T-helper 1 cell treated with Interleukin-12 subunit alpha and Interleukin-12 subunit beta and Interleukin-4 antibody, amounts not matched to agents 30 μg/mL and 1 μg/mL, for 36 hours (primary cell): ENCODE data around the gene AHSG.

Experiments used
- H3K27ac Mint-ChIP-seq: one replicate; pipeline ENCODE4 v1.8.0; 2021; ENCODE audit warnings: mild to moderate bottlenecking, mixed read lengths
- H3K27me3 Mint-ChIP-seq: one replicate; pipeline ENCODE4 v1.8.0; 2021; ENCODE audit warnings: low read depth, mixed read lengths
- H3K36me3 Mint-ChIP-seq: one replicate; pipeline ENCODE4 v1.8.0; 2021; ENCODE audit warnings: low read depth, mixed read lengths
- H3K4me1 Mint-ChIP-seq: one replicate; pipeline ENCODE4 v1.8.0; 2021; ENCODE audit warnings: low read depth, mixed read lengths
- H3K4me3 Mint-ChIP-seq: one replicate; pipeline ENCODE4 v1.8.0; 2021; ENCODE audit warnings: mild to moderate bottlenecking, moderate library complexity, mixed read lengths
- H3K9me3 Mint-ChIP-seq: one replicate; pipeline ENCODE4 v1.8.0; 2021; ENCODE audit warnings: mixed read lengths

Gene AHSG

GRCh38 chr3:186664119-186664495 is 51.2 kb downstream of the AHSG start:
- peaks cover 3% of the 10 kb centered on the region for H3K4me1 Mint-ChIP-seq
- H3K27ac Mint-ChIP-seq = no peak overlapping the region
- H3K9me3 Mint-ChIP-seq = peaks cover 3% of the 10 kb centered on the region
- H3K4me3 Mint-ChIP-seq = no peak overlapping the region
- H3K27me3 Mint-ChIP-seq = peaks cover 21% of the 10 kb centered on the region
- peaks cover 1% of the 10 kb centered on the region for H3K36me3 Mint-ChIP-seq

- no peak overlapping the region for H3K27ac Mint-ChIP-seq
- H3K27me3 Mint-ChIP-seq = peaks cover 21% of the 10 kb centered on the region
- H3K36me3 Mint-ChIP-seq = peaks cover 1% of the 10 kb centered on the region
- peaks cover 7% of the 10 kb centered on the region for H3K4me1 Mint-ChIP-seq
- H3K4me3 Mint-ChIP-seq = no peak overlapping the region
- H3K9me3 Mint-ChIP-seq = peaks cover 7% of the 10 kb centered on the region
These were observed 51.6 kb downstream of the AHSG start for GRCh38 chr3:186664506-186664905.

GRCh38 chr3:186665625-186666188 is 52.8 kb downstream of the AHSG start, which contains the start of gene HRG:
Gene HRG, plus strand, starts transcription at chr3:186666014. Its CDS starts 18 bp downstream, at chr3:186666032.
- peaks cover 10% of the 10 kb centered on the region for H3K9me3 Mint-ChIP-seq
- no peak within 1 kb of the TSS for H3K4me3 Mint-ChIP-seq
- peaks cover 21% of the 10 kb centered on the region for H3K27me3 Mint-ChIP-seq
- peaks cover 1% of the 10 kb centered on the region for H3K36me3 Mint-ChIP-seq
- peaks cover 14% of the 10 kb centered on the region for H3K4me1 Mint-ChIP-seq
- H3K27ac Mint-ChIP-seq = no peak within 1 kb of the TSS

- peaks cover 25% of the 10 kb centered on the region for H3K27me3 Mint-ChIP-seq
- H3K4me3 Mint-ChIP-seq = no peak overlapping the region
- no peak overlapping the region for H3K27ac Mint-ChIP-seq
- peaks cover 10% of the 10 kb centered on the region for H3K9me3 Mint-ChIP-seq
- H3K4me1 Mint-ChIP-seq = peaks cover 16% of the 10 kb centered on the region
- H3K36me3 Mint-ChIP-seq = peaks cover 5% of the 10 kb centered on the region
These were observed 55.6 kb downstream of the AHSG start for GRCh38 chr3:186668426-186668825.

GRCh38 chr3:186669378-186670084 is 56.7 kb downstream of the AHSG start:
- H3K36me3 Mint-ChIP-seq = peaks cover 5% of the 10 kb centered on the region
- peaks cover 23% of the 10 kb centered on the region for H3K27me3 Mint-ChIP-seq
- H3K4me1 Mint-ChIP-seq = peaks cover 16% of the 10 kb centered on the region
- peak overlapping the region; percentile 35 for H3K27ac Mint-ChIP-seq
- no peak overlapping the region for H3K4me3 Mint-ChIP-seq
- H3K9me3 Mint-ChIP-seq = peaks cover 10% of the 10 kb centered on the region

GRCh38 chr3:186670155-186670554 is 57.3 kb downstream of the AHSG start:
- Mint-ChIP-seq H3K4me1 (peaks cover 16% of the 10 kb centered on the region), H3K27me3 (peaks cover 27% of the 10 kb centered on the region), H3K27ac (no peak overlapping the region), H3K4me3 (no peak overlapping the region), H3K9me3 (peaks cover 10% of the 10 kb centered on the region), H3K36me3 (peaks cover 5% of the 10 kb centered on the region)
